ENCODE results near the gene GATA5. TPM values are rescaled to one million over a fixed set of nuclear protein-coding genes. Genes with fewer than 3 reads are reported as not detected.

The GATA5 gene
- total RNA-seq, 1 experiment from 2014 or later, result 0.96 TPM

GRCh38 chr20:62487118-62487517, 11.3 kb upstream of the GATA5 start:
- TF ChIP-seq CTCF (conservative IDR thresholded peaks at IDR 0.05), result no peak
- no peak for TF ChIP-seq EZH2 (IDR thresholded peaks at IDR 0.05; ENCODE audit: low read depth)
- Histone ChIP-seq H3F3A (ENCODE audit: insufficient read depth, low read depth) (peaks cover 3% of the 10 kb centered on the region; the same call in 1 of the 2 replicates), H3K9me3 (ENCODE audit: insufficient read depth, low read depth) (no peaks in the 10 kb centered on the region), H3K27me3 (ENCODE audit: insufficient read depth, low read depth) (peaks cover 42% of the 10 kb centered on the region), H4K20me1 (ENCODE audit: insufficient read depth) (0 out of 2 replicates have a peak, but pooled peaks cover 3% of the 10 kb centered on the region), H2AFZ (no peak overlapping the region), H3K79me2 (ENCODE audit: low read depth) (no peaks in the 10 kb centered on the region), H3K4me1 (replicated peaks; ENCODE audit: insufficient read depth) (peaks cover 18% of the 10 kb centered on the region), H3K36me3 (ENCODE audit: low read depth) (no peaks in the 10 kb centered on the region), H3K9me2 (ENCODE audit: insufficient read depth) (no peaks in the 10 kb centered on the region), H3K4me3 (no peak overlapping the region), H3K27ac (no peak overlapping the region), H3K4me2 (no peak overlapping the region)
- no peak for DNase-seq
- BruUV-seq (replicated peaks), result no TSS peak
- intact Hi-C loops (cut with micrococcal nuclease; ENCODE audit: unreplicated experiment), result no loop called here
- POLR2A ChIA-PET (ENCODE audit: unreplicated experiment), result no interaction called here
- CTCF ChIA-PET, result no interaction called here

DNA sequence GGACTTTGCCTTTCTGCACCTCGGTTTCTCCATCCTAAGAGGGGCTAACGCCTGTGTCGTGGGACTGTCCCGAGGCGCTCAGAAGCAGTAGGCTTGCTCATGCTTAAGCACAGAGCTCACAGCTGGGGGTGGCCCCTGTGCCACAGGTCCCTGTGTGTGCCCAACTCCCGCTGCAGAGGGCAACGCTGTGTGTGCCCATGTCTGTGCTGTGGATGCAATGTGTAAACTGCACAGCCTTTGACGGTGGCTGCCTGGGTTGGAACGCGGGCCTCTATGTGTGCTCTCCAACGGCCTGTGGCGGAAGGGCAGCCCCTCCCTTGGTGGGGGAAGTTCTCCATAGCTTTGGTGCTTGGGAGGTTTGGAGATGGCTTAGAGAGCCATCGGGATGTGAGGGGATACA, 10.7 kb upstream of the GATA5 start:
- H3K9me3 ChIP-seq (ENCODE audit: insufficient read depth, low read depth), result no peaks in the 10 kb centered on the region
- DNase-seq, result no peak
- no peak overlapping the region for H2AFZ ChIP-seq
- ChIA-PET CTCF (no interaction called here), POLR2A (ENCODE audit: unreplicated experiment) (no interaction called here)
- peaks cover 3% of the 10 kb centered on the region; the same call in 1 of the 2 replicates for H3F3A ChIP-seq (ENCODE audit: insufficient read depth, low read depth)
- H3K27ac ChIP-seq, result no peak overlapping the region
- TF ChIP-seq EZH2 (IDR thresholded peaks at IDR 0.05; ENCODE audit: low read depth) (no peak), CTCF (conservative IDR thresholded peaks at IDR 0.05) (no peak)
- H4K20me1 ChIP-seq (ENCODE audit: insufficient read depth), result 0 out of 2 replicates have a peak, but pooled peaks cover 3% of the 10 kb centered on the region
- BruUV-seq (replicated peaks), result no TSS peak
- H3K4me2 ChIP-seq, result no peak overlapping the region
- peaks cover 20% of the 10 kb centered on the region for H3K4me1 ChIP-seq (replicated peaks; ENCODE audit: insufficient read depth)
- intact Hi-C loops (cut with micrococcal nuclease; ENCODE audit: unreplicated experiment), result no loop called here
- H3K36me3 ChIP-seq (ENCODE audit: low read depth), result no peaks in the 10 kb centered on the region
- peaks cover 47% of the 10 kb centered on the region for H3K27me3 ChIP-seq (ENCODE audit: insufficient read depth, low read depth)
- H3K4me3 ChIP-seq, result no peak overlapping the region
- no peaks in the 10 kb centered on the region for H3K79me2 ChIP-seq (ENCODE audit: low read depth)
- no peaks in the 10 kb centered on the region for H3K9me2 ChIP-seq (ENCODE audit: insufficient read depth)

- Histone ChIP-seq H3K9me3 (ENCODE audit: insufficient read depth, low read depth) (no peaks in the 10 kb centered on the region), H3K79me2 (ENCODE audit: low read depth) (no peaks in the 10 kb centered on the region), H3K9me2 (ENCODE audit: insufficient read depth) (no peaks in the 10 kb centered on the region), H3K4me2 (no peak overlapping the region), H3K4me3 (no peak overlapping the region), H3F3A (ENCODE audit: insufficient read depth, low read depth) (peaks cover 3% of the 10 kb centered on the region; the same call in 1 of the 2 replicates), H3K27me3 (ENCODE audit: insufficient read depth, low read depth) (peaks cover 55% of the 10 kb centered on the region), H2AFZ (no peak overlapping the region), H3K36me3 (ENCODE audit: low read depth) (no peaks in the 10 kb centered on the region), H3K4me1 (replicated peaks; ENCODE audit: insufficient read depth) (peaks cover 20% of the 10 kb centered on the region), H4K20me1 (ENCODE audit: insufficient read depth) (0 out of 2 replicates have a peak, but pooled peaks cover 3% of the 10 kb centered on the region), H3K27ac (no peak overlapping the region)
- TF ChIP-seq EZH2 (IDR thresholded peaks at IDR 0.05; ENCODE audit: low read depth), result no peak
- TF ChIP-seq CTCF (conservative IDR thresholded peaks at IDR 0.05), result no peak
- BruUV-seq (replicated peaks), result no TSS peak
- ChIA-PET CTCF (no interaction called here), POLR2A (ENCODE audit: unreplicated experiment) (no interaction called here)
- DNase-seq, result no peak
- intact Hi-C loops (cut with micrococcal nuclease; ENCODE audit: unreplicated experiment), result no loop called here
Measured at GRCh38 chr20:62485701-62486089, 9.9 kb upstream of the GATA5 start.

Measured in PC-9 (cell line).